ENCODE results near the gene SLC22A2. TPM values are rescaled to one million over a fixed set of nuclear protein-coding genes. Genes with fewer than 3 reads are reported as not detected.
A peak's percentile ranks its signal among the peaks of the same experiment; 100 is the strongest.

Gene SLC22A2
- total RNA-seq, 1 donor from 2014 or later, result not detected

DNA sequence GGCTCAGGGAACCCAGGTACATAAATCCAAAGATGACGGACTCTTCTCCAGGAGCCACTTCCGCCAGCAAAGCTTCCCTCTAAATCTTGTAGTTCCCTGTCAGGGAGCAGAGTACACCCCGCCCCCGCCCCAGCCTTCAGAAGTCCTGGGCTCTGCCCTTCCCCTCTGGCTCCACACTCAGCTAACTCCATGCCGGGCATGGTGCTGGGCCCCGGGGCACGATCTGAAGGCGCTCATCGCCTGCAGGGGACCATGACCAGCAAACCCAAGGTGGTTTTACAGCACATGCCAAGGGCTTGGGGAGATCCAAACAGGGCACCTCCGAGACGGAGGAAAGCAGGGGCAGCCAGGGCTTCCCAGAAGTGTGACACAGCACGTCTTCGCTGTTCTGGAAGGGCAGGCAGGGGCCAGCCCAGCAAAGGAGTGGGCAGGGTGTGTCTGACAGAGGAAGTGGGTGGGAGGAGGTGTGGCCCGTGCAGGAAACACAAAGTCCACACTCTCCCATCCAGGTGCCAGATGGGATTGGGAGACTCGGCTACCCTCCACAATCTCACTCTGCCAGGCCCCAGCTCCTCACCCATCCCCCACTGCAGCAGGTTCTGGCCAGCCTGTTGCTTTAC, 41.6 kb upstream of the SLC22A2 start:
- no peaks in the 10 kb centered on the region for H3K9me3 ChIP-seq
- peak overlapping the region; percentile 60 to 61 for H3K27ac ChIP-seq

DNA sequence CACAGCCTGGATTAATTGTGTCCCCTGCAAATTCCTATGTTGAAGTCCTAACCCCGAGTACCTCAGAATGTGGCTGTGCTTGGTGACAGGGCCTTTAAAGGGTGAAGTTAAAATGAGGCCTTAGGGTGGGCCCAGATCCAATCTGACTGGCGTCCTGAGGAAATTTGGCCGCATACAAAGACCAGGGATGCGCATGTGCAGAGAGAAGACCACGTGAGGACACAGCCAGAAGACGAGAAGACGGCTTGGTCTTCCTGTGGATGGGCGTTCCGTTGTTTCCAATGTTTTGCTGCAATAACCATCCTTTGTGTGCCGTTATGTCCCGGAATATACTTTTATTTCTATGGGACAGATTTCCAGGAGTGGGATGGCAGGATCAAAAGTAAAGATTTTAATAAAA, 40.9 kb upstream of the SLC22A2 start:
- H3K27ac ChIP-seq, result peak overlapping the region; percentile 60 to 61
- no peak overlapping the region for H3K4me3 ChIP-seq
- H3K36me3 ChIP-seq, result no peaks in the 10 kb centered on the region
- H3K9me3 ChIP-seq, result no peaks in the 10 kb centered on the region
- H3K4me1 ChIP-seq, result peaks cover 7 to 28% of the 10 kb centered on the region in 2 donors
- no peaks in the 10 kb centered on the region for H3K27me3 ChIP-seq
- intact Hi-C loops (cut with DNase I), result loop anchor here (5.0 kb wide), 4 partner anchors 43 to 212 kb away; no protein-coding TSS in a partner anchor
- no peak for DNase-seq (ENCODE audit: low spot score in 2 of 2)
- TF ChIP-seq, protein P1, sequence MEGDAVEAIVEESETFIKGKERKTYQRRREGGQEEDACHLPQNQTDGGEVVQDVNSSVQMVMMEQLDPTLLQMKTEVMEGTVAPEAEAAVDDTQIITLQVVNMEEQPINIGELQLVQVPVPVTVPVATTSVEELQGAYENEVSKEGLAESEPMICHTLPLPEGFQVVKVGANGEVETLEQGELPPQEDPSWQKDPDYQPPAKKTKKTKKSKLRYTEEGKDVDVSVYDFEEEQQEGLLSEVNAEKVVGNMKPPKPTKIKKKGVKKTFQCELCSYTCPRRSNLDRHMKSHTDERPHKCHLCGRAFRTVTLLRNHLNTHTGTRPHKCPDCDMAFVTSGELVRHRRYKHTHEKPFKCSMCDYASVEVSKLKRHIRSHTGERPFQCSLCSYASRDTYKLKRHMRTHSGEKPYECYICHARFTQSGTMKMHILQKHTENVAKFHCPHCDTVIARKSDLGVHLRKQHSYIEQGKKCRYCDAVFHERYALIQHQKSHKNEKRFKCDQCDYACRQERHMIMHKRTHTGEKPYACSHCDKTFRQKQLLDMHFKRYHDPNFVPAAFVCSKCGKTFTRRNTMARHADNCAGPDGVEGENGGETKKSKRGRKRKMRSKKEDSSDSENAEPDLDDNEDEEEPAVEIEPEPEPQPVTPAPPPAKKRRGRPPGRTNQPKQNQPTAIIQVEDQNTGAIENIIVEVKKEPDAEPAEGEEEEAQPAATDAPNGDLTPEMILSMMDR (IDR thresholded peaks at IDR 0.05), result no peak

More for the DNA sequence above, 41.6 kb upstream of the SLC22A2 start:
- Histone ChIP-seq H3K4me3 (no peak overlapping the region), H3K36me3 (no peaks in the 10 kb centered on the region), H3K4me1 (peaks cover 7 to 28% of the 10 kb centered on the region in 2 donors), H3K27me3 (no peaks in the 10 kb centered on the region)
- DNase-seq (ENCODE audit: low spot score in 2 of 2), result no peak
- intact Hi-C loops (cut with DNase I), result no loop called here
- TF ChIP-seq, protein P1 (IDR thresholded peaks at IDR 0.05), result no peak

DNA sequence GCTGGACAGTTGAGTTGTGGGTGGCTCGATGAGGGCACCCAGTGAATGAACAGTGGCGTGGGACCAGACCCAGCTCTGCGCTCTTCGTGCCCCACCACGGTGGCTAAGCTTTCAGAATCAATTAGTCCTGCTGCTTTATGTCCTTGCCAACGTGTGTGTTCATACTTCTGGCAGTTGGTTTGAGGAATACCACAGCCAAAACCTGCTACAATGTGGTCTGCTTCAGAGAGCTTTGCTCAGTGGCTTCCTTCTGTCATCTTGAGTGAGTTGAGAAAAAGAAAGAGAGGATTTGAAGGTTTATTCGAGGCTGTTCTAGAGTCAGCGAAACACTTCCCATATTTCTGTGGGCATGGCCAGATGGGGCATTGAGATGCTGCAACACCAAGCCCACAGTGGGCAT, 39.5 kb upstream of the SLC22A2 start:
- Histone ChIP-seq H3K4me3 (no peak overlapping the region), H3K27me3 (no peaks in the 10 kb centered on the region), H3K9me3 (no peaks in the 10 kb centered on the region), H3K27ac (peak overlapping the region in 1 of 2 donors; percentile 19), H3K36me3 (no peaks in the 10 kb centered on the region), H3K4me1 (peaks cover 7 to 36% of the 10 kb centered on the region in 2 donors)
- no peak for DNase-seq (ENCODE audit: low spot score in 2 of 2)
- TF ChIP-seq, protein P1 (IDR thresholded peaks at IDR 0.05), result no peak
- intact Hi-C loops (cut with DNase I), result loop anchor here (5.0 kb wide), 4 partner anchors 44 to 211 kb away; no protein-coding TSS in a partner anchor

DNA sequence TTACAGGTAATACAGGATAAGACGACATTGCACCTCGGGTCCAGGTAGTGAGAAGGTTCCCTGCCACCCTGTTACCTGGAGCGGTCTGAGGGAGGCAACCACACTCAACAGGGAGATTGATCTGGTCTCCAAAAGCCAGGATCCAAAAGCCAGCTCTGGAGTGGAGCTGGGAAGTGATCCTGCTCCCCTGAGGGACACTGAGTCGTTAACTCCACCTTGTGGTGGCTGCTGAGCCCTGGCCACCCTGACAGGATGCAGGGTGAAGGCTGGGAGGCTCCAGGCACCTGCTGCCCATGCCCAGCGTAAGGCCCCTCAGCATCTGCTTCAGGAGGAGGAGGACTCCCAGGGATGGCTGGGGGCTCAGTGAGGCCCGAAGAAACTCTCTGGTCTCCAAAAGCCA, 38.7 kb upstream of the SLC22A2 start:
- intact Hi-C loops (cut with DNase I), result loop anchor here (5.0 kb wide), 4 partner anchors 45 to 210 kb away; no protein-coding TSS in a partner anchor
- TF ChIP-seq, protein P1 (IDR thresholded peaks at IDR 0.05), result no peak
- Histone ChIP-seq H3K9me3 (no peaks in the 10 kb centered on the region), H3K36me3 (no peaks in the 10 kb centered on the region), H3K4me3 (no peak overlapping the region), H3K4me1 (peaks cover 7 to 36% of the 10 kb centered on the region in 2 donors), H3K27me3 (no peaks in the 10 kb centered on the region), H3K27ac (no peak overlapping the region)
- no peak for DNase-seq (ENCODE audit: low spot score in 2 of 2)

DNA sequence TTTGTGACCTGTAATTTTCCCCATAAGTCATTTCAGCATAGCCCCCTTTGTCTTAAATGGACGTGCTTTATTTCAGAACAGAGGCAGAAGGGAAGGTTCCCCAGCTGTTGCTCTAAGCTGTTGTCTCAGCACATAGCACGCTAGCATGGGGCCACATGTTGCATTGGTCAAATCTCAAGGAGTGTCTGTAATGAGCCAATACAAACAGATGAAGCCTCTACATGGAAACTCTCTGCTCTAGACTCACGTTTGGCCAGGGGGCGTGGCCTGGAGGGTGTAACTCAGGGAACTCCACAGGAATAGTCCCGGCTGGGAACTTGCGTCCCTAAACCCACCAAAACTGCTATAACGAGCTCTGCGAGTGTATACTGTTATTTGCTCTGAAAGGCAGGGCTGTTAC, 35.2 kb upstream of the SLC22A2 start:
- Histone ChIP-seq H3K36me3 (no peaks in the 10 kb centered on the region), H3K27me3 (no peaks in the 10 kb centered on the region), H3K4me3 (no peak overlapping the region), H3K9me3 (no peaks in the 10 kb centered on the region), H3K4me1 (peaks cover 0 to 23% of the 10 kb centered on the region in 2 donors), H3K27ac (no peak overlapping the region)
- intact Hi-C loops (cut with DNase I), result no loop called here
- no peak for DNase-seq (ENCODE audit: low spot score in 2 of 2)
- TF ChIP-seq, protein P1 (IDR thresholded peaks at IDR 0.05), result no peak
